ENCODE data around the gene DOCK10.

Gene DOCK10

GRCh38 chr2:224909885-224910573, 132.2 kb downstream of the DOCK10 start:
- peak; percentile 54 for DNase-seq

- no peak for DNase-seq
Measured at GRCh38 chr2:224908818-224909217, 133.4 kb downstream of the DOCK10 start.

- no peak for DNase-seq
Measured at GRCh38 chr2:224904381-224904780, 137.9 kb downstream of the DOCK10 start.

GRCh38 chr2:224903621-224904020, 138.6 kb downstream of the DOCK10 start:
- no peak for DNase-seq

GRCh38 chr2:224901121-224901676, 141.1 kb downstream of the DOCK10 start:
- no peak for DNase-seq

GRCh38 chr2:224895377-224895776, 146.9 kb downstream of the DOCK10 start:
- no peak for DNase-seq

- DNase-seq: peak; percentile 25
Measured at GRCh38 chr2:224894356-224894755, 147.9 kb downstream of the DOCK10 start.

GRCh38 chr2:224893848-224894247, 148.4 kb downstream of the DOCK10 start:
- no peak for DNase-seq

GRCh38 chr2:224892574-224893204, 149.6 kb downstream of the DOCK10 start:
- no peak for DNase-seq

- no peak for DNase-seq
Measured at GRCh38 chr2:224890372-224890771, 151.9 kb downstream of the DOCK10 start.

GRCh38 chr2:224887141-224887540, 155.1 kb downstream of the DOCK10 start:
- DNase-seq: peak; percentile 11

- no peak for DNase-seq
Measured at GRCh38 chr2:224885836-224886547, 156.3 kb downstream of the DOCK10 start.

GRCh38 chr2:224885291-224885690, 157.0 kb downstream of the DOCK10 start:
- no peak for DNase-seq

- DNase-seq: no peak
Measured at GRCh38 chr2:224884188-224884587, 158.1 kb downstream of the DOCK10 start.

- DNase-seq: no peak
Measured at GRCh38 chr2:224883700-224884099, 158.6 kb downstream of the DOCK10 start.

GRCh38 chr2:224883172-224883516, 159.1 kb downstream of the DOCK10 start:
- DNase-seq: no peak

- no peak for DNase-seq
Measured at GRCh38 chr2:224882291-224883171, 159.7 kb downstream of the DOCK10 start.

GRCh38 chr2:224881846-224882245, 160.4 kb downstream of the DOCK10 start:
- DNase-seq: no peak

- no peak for DNase-seq
Measured at GRCh38 chr2:224876522-224876921, 165.7 kb downstream of the DOCK10 start.

- DNase-seq: no peak
Measured at GRCh38 chr2:224875841-224876240, 166.4 kb downstream of the DOCK10 start.

- DNase-seq: no peak
Measured at GRCh38 chr2:224875153-224875552, 167.1 kb downstream of the DOCK10 start.

GRCh38 chr2:224871813-224872212, 170.5 kb downstream of the DOCK10 start:
- DNase-seq: no peak

GRCh38 chr2:224870341-224870740, 171.9 kb downstream of the DOCK10 start:
- DNase-seq: no peak
